HG03521 (cell line): ENCODE results near the gene SLC16A12.
"Not testable (repeated sequence)": the region's sequence is repeated elsewhere in the genome, so short reads cannot be mapped to it uniquely, and the experiment has no call there.

ENCODE experiments used
- ATAC-seq: cut with Tn5 transposase; IDR thresholded peaks from one replicate; pipeline ENCODE4 v1.9.1; 2021; ENCODE audit warnings: mild to moderate bottlenecking, moderate library complexity; ENCODE audit not compliant: unreplicated experiment

Gene SLC16A12

DNA sequence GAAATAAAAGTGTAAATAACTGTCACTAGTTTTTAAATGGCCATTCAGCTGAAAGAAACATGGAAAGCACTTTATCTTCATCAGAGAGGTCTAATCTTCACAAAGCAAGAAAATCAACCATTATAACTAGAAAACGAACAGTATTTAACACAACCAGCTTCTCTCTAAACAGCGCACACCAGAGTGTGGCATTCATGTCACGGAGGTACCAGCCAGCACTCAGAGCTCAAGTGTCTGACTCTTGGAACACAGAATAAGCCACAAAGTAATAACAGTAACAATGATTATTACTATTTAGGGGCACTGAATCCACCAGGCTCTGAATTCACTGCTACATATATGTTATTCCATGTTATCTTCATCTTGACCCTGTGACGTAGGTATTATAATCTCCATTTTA lies 60.9 kb downstream of the SLC16A12 start:
- no peak for ATAC-seq

DNA sequence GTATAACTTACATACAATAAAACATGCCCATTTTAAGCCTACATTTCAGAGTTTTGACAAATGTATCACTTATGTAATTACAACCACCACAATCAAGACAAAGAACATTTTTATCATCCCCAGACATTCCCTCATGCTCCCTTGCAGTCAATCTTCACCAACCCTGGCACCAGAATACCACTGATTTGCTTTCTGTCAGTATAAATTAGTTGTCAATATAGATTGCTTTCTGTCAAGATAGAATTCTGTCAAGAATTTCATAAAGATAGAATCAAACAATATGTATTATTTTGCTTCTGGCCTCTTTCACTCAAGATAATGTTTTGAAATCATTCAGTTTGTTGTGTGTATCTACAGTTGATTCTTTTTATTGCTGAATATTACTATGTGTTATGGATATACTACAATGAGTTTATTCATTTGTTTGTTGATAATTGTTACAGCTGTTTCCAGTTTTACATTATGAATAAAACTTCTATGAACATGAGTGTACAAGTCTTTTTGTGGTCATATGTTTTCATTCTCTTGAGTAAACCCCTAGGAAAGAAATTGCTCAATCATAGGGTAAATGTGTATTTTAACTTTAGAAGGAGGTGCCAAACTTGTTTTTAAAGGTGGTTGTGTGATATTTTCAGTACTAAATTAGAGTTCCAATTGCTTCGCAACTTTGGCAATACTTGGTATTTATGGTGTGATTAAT lies 64.1 kb downstream of the SLC16A12 start:
- no peak for ATAC-seq

DNA sequence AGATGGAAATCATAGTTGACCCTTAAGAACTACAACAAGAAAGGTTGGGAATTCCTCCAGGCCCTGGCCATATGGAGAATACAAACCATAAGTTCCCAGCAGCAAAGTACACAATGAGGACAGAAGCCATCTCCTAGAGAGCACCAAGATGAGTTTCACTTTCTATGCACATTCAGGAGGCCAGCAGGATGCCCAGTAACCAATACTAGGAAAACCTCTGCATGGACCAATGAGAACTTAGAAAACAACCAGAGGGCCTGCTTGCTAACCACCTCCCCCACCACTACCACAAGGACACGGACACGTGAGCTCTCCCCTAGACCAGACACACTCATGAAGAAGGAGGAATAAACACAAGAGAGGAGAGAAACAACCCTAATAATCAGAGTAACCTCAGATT lies 64.8 kb downstream of the SLC16A12 start:
- no peak for ATAC-seq

DNA sequence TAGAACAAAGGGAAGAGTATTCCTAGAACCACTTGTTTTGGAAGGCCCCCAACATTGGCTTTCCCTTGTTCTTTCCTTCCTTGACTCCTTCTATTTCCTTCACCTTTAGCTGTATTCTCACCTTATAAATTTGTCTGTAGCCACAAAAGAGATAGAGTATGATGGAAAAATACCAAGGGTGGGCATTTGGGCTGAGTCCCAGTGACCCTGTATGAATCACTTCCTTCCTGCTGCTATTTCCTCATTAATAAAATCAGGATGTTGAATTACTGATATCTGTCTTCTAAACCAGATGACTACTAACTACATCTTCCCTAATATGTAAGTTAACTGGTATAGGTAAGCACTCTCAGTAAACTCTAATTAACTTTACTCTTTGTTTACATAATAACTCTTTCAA lies 65.9 kb downstream of the SLC16A12 start:
- no peak for ATAC-seq

DNA sequence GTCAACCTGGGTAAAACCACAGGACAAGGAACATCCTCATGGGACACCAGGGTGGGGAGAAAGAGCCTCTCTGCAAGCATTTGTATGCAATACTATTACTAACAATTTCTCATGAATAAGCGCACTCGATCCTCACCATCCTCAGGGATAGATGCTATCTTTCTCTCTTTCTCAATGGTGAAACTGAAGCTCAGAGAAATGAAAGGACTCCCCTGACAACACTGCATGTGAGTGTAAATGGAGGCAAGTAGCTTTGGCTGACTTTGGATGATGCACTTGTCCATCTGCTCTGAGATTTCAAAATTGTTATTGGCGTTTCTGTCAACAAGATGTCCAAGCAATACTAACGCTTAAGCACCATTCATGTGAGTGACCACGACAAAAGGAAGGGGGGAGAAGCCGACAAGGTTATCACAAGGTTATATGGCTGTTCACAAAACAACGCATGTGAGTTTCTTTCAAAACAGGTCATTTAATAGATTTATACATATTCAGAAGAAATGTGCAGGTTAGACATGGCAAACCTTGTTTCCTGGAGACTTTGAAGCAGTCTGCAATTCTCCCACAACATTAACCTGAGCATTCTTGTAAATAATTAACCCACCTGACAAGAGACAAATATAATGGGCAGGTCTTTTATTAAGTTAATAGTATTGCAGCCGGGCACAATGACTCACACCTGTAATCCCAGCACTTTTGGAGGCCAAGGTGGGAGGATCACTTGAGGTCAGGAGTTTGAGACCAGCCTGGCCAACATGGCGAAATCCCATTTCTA lies 67.0 kb downstream of the SLC16A12 start:
- no peak for ATAC-seq

DNA sequence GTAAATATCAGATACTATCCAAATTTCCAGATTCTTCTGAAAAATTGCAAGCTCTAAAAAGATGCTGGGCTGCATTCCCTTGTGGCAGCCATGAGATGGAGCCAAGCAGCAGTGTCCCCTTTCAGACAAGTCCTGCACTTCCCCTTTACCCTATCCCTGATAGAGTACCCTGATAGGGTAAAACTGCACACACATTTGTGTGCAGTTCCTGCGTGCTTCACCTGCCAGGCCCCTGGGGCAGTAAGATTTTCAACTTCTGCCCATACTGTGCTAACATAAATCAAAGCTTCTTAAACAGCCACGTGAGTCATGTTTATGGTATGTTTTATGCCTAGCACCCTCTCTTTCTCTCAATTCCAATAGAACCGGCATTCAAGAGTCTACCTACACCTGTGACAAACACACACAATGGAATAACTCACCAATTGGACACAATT lies 68.8 kb downstream of the SLC16A12 start:
- no peak for ATAC-seq

DNA sequence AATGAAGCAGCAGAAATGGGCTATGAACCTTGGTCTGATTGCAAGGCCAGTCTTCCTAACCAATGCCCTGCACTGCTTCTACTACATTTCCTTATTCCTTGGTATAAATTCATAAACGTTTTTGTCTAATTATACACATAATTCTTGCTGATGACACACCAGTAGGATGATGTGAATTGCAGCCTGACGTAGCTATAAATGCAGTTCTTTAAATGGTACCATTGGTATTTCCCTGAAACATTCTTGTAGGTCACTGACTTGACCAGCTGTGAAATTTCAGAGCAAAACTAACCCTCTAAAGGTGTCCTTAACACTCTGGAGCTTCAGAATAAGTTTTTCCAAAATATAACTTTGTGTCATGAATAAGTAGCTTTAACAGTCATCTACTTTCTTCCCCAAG lies 70.2 kb downstream of the SLC16A12 start:
- no peak for ATAC-seq

DNA sequence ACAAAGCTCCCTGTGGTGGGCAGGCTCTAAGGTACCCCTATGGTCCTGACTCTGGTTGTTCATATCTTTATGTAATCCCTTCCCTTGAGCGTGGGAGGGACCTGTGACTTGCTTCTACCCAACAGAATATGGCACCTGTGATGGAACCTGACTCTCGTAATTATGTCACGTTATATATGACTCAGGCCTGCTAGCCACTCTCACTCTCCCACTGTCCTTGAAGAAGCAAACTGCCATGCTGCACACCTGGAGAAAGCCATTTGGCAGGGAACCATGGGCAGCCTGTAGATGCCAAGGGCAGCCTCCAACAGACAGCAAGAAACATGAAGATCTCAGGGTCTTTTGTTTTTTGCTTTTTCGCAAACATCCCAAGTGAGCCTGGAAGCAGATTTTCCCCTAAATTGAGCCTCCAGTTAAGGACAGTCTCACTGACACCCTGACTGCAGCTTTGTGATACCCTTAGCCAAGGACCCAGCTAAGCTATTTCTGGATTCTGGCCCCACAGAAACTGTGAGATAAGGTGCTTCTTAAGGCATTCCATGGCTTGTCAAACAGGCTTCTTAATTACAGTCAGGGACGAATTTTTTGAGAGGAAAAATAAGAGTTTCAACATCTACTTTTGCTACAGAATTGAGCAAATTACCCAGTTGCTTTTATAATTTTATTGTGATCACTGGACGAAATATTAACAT lies 71.4 kb downstream of the SLC16A12 start:
- no peak for ATAC-seq

DNA sequence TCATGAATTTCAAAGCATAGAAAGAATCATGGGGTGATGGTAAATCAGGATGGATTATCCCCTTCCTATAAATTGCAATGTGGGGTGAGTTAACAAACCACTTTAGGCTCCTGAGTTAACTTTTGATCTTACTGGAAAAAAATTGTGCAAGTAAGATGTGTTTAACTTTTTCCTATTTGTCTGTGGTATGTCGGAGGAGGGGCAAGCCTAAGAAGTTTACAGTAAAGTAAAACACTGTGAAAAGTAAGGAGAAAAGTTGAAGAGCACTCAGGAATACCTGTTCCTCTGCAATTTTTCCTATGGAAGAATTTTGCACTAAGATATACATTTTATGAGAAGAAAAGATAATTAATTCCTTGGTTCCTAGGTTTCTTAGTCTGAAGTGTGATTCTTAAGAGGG lies 76.6 kb downstream of the SLC16A12 start:
- no peak for ATAC-seq

DNA sequence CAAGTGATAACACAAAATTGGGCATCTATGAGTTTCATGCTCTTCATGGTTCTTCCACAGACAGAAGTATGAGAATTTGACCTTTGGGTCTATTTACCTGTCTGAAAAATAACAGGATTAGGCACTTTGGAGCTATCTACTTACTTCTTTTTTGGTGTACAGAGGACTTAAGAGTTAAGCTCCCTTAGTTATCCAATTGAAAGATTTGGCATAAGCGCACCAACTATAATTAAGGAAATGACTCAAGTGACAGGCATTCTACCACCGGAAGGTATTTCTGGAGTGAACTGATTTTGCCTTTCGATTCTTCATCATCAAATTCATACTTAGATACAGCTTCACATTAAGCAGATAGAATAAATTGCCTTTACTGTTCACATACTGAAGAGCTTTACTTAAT lies 77.1 kb downstream of the SLC16A12 start:
- no peak for ATAC-seq

DNA sequence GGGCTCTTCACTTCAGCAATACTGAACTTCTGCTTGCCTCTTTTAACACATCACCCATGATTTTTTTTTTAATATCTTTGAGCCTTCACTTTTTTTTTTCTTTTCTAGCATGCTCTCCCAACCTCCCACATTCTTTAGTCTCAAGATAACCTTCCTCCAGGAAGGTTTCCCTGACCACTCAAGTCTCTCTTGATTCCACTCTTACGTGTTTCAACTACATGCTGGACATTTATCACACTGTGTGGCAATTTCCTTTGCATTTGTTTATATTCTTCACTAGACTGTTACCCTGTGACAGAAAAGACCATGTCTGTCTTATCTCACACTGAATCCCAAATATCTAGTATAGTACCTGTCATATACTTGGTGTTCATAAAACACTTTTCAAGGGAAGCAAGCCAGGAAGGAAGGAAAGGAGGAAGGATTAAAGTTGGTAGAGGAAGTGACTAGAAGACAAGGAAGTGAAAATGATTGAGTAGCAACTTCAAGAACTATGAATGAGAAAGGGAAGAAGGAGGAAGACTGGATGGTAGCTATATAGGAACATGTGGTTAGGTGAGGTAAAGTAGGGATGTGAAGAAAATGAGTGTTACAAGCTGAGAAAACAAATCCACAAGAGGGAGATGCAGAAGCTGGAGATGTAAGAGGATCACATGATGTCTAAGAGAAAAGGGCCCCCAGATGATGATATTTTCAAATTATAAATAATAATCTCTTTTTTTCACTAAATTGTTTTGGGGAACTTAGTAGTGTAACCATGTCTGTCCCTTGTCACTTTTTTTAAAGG lies 80.6 kb downstream of the SLC16A12 start:
- ATAC-seq, result no peak

DNA sequence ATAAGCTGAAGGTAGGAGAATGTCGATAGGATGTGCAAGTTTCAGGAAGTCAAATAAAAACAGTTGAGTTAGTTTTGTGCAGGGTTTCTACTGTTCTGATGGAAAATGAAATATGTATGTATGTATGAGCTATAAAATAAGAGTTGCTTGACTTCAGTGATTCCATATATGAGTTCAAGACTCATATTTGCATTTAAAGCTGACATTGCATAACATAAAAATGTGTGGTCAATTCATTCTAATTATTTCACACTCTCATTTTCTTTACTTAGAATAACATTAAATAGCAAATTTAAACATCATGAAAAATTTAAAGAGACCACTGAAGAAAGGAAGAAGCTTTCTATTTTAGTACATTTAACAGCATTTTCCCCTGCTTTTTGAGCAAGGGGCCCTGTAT lies 83.2 kb downstream of the SLC16A12 start:
- no peak for ATAC-seq

DNA sequence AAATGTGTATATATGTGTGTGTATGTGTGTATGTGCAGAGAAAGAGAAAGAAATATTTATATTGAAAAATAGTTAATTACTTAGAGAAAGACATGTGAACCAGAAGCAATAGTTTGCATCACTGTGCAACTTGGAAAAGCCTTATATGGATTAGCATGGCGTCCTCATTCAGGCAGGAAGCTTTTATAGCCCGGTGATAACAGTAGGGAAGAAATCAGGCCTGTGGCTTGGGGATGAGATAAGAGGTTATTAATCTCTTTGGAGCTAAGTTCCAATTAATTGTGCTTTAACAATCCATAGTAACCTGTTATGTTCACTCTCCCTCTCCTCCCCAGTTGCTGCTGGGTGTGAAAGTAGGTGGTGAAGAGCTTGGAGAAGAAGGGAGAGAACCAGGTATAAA lies 84.5 kb downstream of the SLC16A12 start:
- ATAC-seq, result no peak

DNA sequence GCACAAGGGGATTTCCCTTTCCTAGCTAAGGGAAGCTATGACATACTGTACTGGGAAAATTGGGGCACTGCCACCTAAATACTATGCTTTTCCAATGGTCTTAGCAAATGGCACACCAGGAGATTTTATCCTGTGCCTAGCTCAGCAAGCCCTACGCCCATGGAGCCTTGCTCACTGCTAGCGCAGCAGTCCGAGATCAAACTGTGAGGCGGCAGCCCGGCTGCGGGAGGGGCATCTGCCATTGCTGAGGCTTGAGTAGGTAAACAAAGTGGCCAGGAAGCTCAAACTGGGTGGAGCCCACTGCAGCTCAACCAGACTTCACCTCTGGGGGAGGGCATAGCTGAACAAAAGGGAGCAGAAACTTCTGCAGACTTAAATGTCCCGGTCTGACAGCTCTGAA lies 90.6 kb downstream of the SLC16A12 start:
- ATAC-seq, result not testable (repeated sequence)

DNA sequence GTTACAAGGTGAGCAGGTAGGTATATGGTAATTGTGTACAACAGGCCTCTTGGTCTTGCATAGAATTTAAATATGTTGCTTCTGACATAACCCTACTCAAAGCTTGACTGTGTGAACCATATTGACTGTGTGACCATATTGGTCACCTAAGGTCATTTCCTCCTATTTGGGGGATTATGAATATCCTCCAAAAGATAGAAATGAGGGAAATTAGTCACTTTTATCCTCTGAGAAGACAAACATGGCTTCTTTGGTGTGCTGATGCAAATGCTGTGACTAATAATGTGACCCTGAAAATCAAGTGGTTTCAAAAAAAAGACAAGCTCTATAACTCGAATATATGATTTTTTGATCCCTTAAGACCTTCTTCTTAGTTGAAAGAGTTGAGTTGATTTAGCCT lies 93.1 kb downstream of the SLC16A12 start:
- no peak for ATAC-seq

DNA sequence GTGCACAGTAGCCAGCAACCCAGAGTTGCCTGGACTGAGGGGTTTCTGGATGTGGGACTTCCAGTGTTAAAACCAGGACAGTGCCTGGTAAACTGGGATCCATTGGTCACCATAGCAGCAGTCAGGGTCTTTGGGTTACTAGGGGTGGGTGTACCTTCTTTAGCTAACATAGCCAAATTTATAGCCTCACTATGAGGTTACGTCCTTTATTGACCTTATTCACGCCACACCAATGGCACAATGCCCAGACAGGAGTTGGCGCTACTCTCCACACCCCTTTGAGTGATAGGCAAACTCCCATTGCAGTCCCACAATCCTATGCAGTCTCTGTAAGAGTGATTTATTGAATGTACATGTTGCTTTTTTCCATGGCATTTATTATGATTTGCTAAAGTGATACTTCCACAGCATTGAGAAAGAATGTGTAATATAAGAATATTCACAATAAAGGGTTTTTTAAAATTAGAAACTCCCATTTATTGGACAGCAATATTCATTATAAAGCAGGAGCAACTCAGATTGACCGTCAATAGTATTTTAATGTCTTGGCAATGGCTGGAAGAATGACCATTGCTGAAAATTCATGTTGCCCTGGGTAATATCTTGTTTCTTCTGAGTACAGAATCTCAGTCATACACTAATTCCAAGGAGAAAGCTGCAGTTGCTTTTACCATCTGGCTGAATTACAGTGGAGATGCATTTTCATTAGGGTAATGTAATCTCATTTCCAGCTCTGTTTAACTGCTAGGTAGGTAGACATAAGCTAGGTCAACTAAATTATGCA lies 95.0 kb downstream of the SLC16A12 start:
- ATAC-seq, result no peak

DNA sequence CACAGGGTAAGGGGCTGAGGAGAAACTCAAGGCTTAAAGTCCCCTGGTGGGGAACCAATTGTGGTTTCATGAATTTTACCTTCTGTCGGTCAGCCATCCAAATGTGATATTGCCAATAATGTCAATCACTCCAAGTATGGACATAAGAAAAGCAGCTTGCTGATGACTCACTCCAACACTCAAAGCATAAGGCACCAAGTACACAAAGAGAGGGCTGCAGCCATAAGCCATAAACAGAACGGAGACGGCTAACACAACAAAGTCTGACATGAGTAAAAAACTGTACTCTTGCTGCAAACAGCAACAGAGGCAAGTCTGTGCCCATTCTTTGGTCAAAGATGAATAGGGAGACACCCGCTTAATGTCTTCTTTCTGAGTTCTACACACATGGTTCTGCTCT lies 96.9 kb downstream of the SLC16A12 start:
- no peak for ATAC-seq

DNA sequence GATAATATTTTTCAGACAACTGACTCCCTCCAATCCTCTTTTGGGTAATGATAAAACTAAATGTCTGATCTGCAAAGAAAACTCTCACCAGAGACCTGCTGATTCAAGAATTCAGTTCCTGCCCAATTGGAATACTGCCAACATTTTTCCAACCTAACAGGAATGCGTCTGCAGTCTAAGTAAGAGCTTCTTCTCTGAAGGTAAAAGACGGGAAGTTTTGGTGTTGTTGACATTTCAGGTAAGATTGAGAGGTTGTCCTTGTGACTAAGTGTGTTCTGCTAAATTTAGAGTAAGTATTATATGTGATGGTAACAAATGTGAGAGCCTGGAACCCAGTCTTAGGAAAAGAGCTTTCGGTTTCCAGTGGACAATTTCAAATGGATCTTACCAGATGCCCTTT lies 103.4 kb downstream of the SLC16A12 start:
- ATAC-seq, result no peak

DNA sequence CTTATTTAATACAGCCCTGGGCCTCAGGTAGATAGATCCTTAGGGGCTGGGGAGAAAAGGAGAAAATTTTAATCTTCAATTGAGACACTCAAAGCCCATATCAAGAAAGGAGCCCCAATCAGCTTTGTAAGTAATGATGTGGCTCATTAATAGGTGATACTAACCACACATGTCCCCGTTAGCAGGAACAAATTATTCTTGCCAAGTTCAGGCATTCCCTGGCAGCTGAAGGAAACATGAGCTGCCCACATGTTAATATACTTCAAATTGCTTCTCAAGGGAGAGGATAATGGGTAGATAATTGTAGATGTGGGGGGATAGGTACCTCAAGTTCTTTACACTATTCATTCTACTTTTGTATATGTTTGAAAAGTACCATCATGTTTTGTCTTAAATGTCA lies 106.5 kb downstream of the SLC16A12 start:
- ATAC-seq, result no peak

DNA sequence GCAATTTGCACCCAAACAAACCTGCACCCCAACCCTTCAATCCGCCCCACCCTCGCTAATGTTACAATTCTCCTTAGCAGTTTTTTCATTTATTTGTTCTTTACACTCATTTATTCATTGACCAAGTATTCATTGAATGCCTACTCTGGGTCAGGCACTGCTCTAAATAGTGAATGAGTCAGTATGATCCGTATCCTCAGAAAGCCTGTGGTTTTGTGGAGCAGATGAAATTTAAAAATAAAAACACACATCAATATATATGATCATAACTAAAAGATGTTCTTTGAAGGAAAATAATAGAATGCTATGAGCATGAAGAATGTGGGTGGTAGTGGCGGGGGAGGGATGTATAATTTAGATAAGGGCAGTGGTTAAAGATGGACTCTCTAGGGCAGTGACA lies 107.8 kb downstream of the SLC16A12 start:
- no peak for ATAC-seq
